ENCODE measurements around the gene RBM7.

- TF ChIP-seq DDIT3 (CRISPR knock-in tag; IDR thresholded peaks at IDR 0.05) (no peak), MAZ (IDR thresholded peaks at IDR 0.05; ENCODE audit: borderline replicate concordance, low read depth, low read length) (no peak), MAZ (CRISPR knock-in tag; IDR thresholded peaks at IDR 0.05; ENCODE audit: low read depth) (no peak), FOXA3 (CRISPR knock-in tag; IDR thresholded peaks at IDR 0.05) (0 out of 2 replicates have a peak, but pooled peaks have one; percentile 18), NR3C1 (CRISPR knock-in tag; IDR thresholded peaks at IDR 0.05) (no peak), PATZ1 (CRISPR knock-in tag; IDR thresholded peaks at IDR 0.05) (no peak)
Observed at GRCh38 chr11:114395736-114396135, 4.7 kb upstream of the RBM7 start.
